NOMO-1 treated with dmso at 0.1 percent for 144 hours (cell line): ENCODE data around the gene ARHGAP45.

Source experiments
- DNase-seq: peaks from one replicate; lab custom pipeline; 2025; ENCODE audit not compliant: unreplicated experiment; lab: John Stamatoyannopoulos, UW

ARHGAP45 gene

GRCh38 chr19:1039646-1040475 is 27.1 kb upstream of the ARHGAP45 start, which contains the start of gene ABCA7:
Gene ABCA7, plus strand, starts transcription at chr19:1040107. Its CDS starts 1,255 bp downstream, at chr19:1041362.
- peak; percentile 98 for DNase-seq

GRCh38 chr19:1040476-1041271 is 26.3 kb upstream of the ARHGAP45 start:
- peak; percentile 71 for DNase-seq

- DNase-seq: no peak
Measured at GRCh38 chr19:1041272-1041834, 25.6 kb upstream of the ARHGAP45 start.

GRCh38 chr19:1041835-1042685 is 24.9 kb upstream of the ARHGAP45 start:
- no peak for DNase-seq

GRCh38 chr19:1042689-1043511 is 24.1 kb upstream of the ARHGAP45 start:
- no peak for DNase-seq

GRCh38 chr19:1045247-1045603 is 21.7 kb upstream of the ARHGAP45 start:
- DNase-seq: no peak

- no peak for DNase-seq
Measured at GRCh38 chr19:1046117-1046626, 20.8 kb upstream of the ARHGAP45 start.

- DNase-seq: no peak
Measured at GRCh38 chr19:1046836-1047695, 19.9 kb upstream of the ARHGAP45 start.

- DNase-seq: no peak
Measured at GRCh38 chr19:1047696-1048147, 19.2 kb upstream of the ARHGAP45 start.

GRCh38 chr19:1049106-1049505 is 17.9 kb upstream of the ARHGAP45 start:
- no peak for DNase-seq

- no peak for DNase-seq
Measured at GRCh38 chr19:1049800-1050199, 17.2 kb upstream of the ARHGAP45 start.

GRCh38 chr19:1050989-1051788 is 15.8 kb upstream of the ARHGAP45 start:
- DNase-seq: no peak

- DNase-seq: no peak
Measured at GRCh38 chr19:1051791-1052190, 15.2 kb upstream of the ARHGAP45 start.

GRCh38 chr19:1052349-1052975 is 14.5 kb upstream of the ARHGAP45 start:
- no peak for DNase-seq

GRCh38 chr19:1053176-1054101 is 13.5 kb upstream of the ARHGAP45 start:
- DNase-seq: no peak
